ENCODE data around the gene C20orf141.
A peak's percentile ranks its signal among the peaks of the same experiment; 100 is the strongest.

Gene C20orf141

GRCh38 chr20:2840967-2841531, 26.3 kb downstream of the C20orf141 start:
- Histone ChIP-seq H3K4me3 (ENCODE audit: low read depth in 1 of 2, low read length in 2 of 2) (peak overlapping the region; percentile 50 to 80; a peak in 3 of 4 replicates), H3K79me2 (ENCODE audit: insufficient read depth, low read length) (no peaks in the 10 kb centered on the region), H3K9me3 (ENCODE audit: insufficient read depth, low read length, severe bottlenecking) (no peaks in the 10 kb centered on the region), H2AFZ (ENCODE audit: low read depth, low read length) (peak overlapping the region; percentile 100), H3K4me2 (ENCODE audit: insufficient read depth, low read length) (peak overlapping the region; percentile 95), H3K9ac (ENCODE audit: low read depth, low read length) (peak overlapping the region; percentile 61), H3K4me1 (ENCODE audit: insufficient read depth, low read length) (peaks cover 22% of the 10 kb centered on the region), H3K27ac (ENCODE audit: low read length) (peak overlapping the region; percentile 47), H3K27me3 (ENCODE audit: insufficient read depth, low read length, poor library complexity) (no peaks in the 10 kb centered on the region), H3K36me3 (ENCODE audit: insufficient read depth, low read length) (no peaks in the 10 kb centered on the region), H4K20me1 (ENCODE audit: insufficient read depth, low read length) (no peaks in the 10 kb centered on the region)
- peak; percentile 46 for ATAC-seq (ENCODE audit: insufficient read depth, low read depth)
- peak; percentile 40 for DNase-seq
- no peak for TF ChIP-seq EZH2 (IDR thresholded peaks at IDR 0.05; ENCODE audit: borderline replicate concordance, low read depth, low read length, severe bottlenecking)
- TF ChIP-seq CTCF (IDR thresholded peaks at IDR 0.05; ENCODE audit: borderline replicate concordance, extremely low read depth, low read length, poor library complexity, severe bottlenecking): peak; percentile 3

DNA sequence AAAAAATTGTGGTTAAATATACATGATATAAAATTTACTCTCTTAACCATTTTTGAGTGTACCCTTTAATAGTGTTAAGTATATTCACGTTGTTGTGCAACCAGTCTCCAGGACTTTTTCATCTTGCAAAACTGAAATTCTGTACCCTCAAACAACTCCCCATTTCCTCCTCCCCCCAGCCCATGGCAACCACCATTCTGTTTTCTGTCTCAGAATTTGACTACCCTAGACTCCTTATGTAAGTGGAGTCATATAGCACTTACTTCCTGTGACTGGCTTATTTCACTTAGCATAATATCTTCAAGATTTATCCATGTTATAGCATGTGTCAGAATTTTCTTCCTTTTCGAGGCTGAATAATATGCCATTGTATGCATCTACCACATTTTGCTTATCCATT, 30.8 kb downstream of the C20orf141 start:
- peaks cover 10% of the 10 kb centered on the region for H3K4me1 ChIP-seq (ENCODE audit: insufficient read depth, low read length)
- no peak overlapping the region for H3K9ac ChIP-seq (ENCODE audit: low read depth, low read length)
- TF ChIP-seq CTCF (IDR thresholded peaks at IDR 0.05; ENCODE audit: borderline replicate concordance, extremely low read depth, low read length, poor library complexity, severe bottlenecking) (no peak), EZH2 (IDR thresholded peaks at IDR 0.05; ENCODE audit: borderline replicate concordance, low read depth, low read length, severe bottlenecking) (no peak)
- H3K36me3 ChIP-seq (ENCODE audit: insufficient read depth, low read length): no peaks in the 10 kb centered on the region
- peaks cover 6% of the 10 kb centered on the region; the same call in 1 of the 2 replicates for H4K20me1 ChIP-seq (ENCODE audit: insufficient read depth, low read length)
- no peak overlapping the region for H3K27ac ChIP-seq (ENCODE audit: low read length)
- no peak for DNase-seq
- H3K4me3 ChIP-seq (ENCODE audit: low read depth in 1 of 2, low read length in 2 of 2): no peak overlapping the region
- no peaks in the 10 kb centered on the region for H3K9me3 ChIP-seq (ENCODE audit: insufficient read depth, low read length, severe bottlenecking)
- no peaks in the 10 kb centered on the region for H3K27me3 ChIP-seq (ENCODE audit: insufficient read depth, low read length, poor library complexity)
- H2AFZ ChIP-seq (ENCODE audit: low read depth, low read length): no peak overlapping the region
- H3K4me2 ChIP-seq (ENCODE audit: insufficient read depth, low read length): no peak overlapping the region
- ATAC-seq (ENCODE audit: insufficient read depth, low read depth): no peak
- no peaks in the 10 kb centered on the region for H3K79me2 ChIP-seq (ENCODE audit: insufficient read depth, low read length)

DNA sequence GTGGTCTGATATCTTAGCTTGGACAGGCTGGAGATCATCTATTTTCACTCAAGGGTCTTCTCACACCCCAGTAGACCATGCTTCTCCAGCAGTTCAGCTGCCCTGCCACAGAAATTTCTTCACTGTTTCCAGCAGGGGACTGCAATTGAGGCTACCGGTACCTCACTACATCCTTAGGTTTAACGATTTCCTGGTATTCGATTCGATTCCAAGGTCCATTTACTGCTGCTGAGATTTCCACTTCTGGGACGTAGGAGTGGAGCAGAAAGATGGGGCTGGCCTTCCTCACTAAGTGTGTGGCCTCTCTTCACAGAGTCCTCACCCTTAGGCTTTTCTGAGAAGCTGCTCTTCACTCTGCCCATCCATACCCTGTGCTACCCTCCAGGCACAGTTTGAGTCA, 31.9 kb downstream of the C20orf141 start:
- peak; percentile 0 for DNase-seq
- Histone ChIP-seq H3K79me2 (ENCODE audit: insufficient read depth, low read length) (no peaks in the 10 kb centered on the region), H3K4me2 (ENCODE audit: insufficient read depth, low read length) (no peak overlapping the region), H3K27ac (ENCODE audit: low read length) (no peak overlapping the region), H4K20me1 (ENCODE audit: insufficient read depth, low read length) (peaks cover 11% of the 10 kb centered on the region), H3K36me3 (ENCODE audit: insufficient read depth, low read length) (no peaks in the 10 kb centered on the region), H2AFZ (ENCODE audit: low read depth, low read length) (no peak overlapping the region), H3K9ac (ENCODE audit: low read depth, low read length) (no peak overlapping the region), H3K9me3 (ENCODE audit: insufficient read depth, low read length, severe bottlenecking) (no peaks in the 10 kb centered on the region), H3K27me3 (ENCODE audit: insufficient read depth, low read length, poor library complexity) (no peaks in the 10 kb centered on the region), H3K4me1 (ENCODE audit: insufficient read depth, low read length) (peaks cover 2% of the 10 kb centered on the region), H3K4me3 (ENCODE audit: low read depth in 1 of 2, low read length in 2 of 2) (no peak overlapping the region)
- no peak for TF ChIP-seq CTCF (IDR thresholded peaks at IDR 0.05; ENCODE audit: borderline replicate concordance, extremely low read depth, low read length, poor library complexity, severe bottlenecking)
- no peak for TF ChIP-seq EZH2 (IDR thresholded peaks at IDR 0.05; ENCODE audit: borderline replicate concordance, low read depth, low read length, severe bottlenecking)
- no peak for ATAC-seq (ENCODE audit: insufficient read depth, low read depth)
